ENCODE data around the gene ACAD10. TPM values are rescaled to one million over a fixed set of nuclear protein-coding genes. Genes with fewer than 3 reads are reported as not detected.
A peak's percentile ranks its signal among the peaks of the same experiment; 100 is the strongest.

The ACAD10 gene
- total and polyA plus RNA-seq, 2 experiments from 2014 or later = 24.2 to 32.5 TPM

GRCh38 chr12:111767362-111768158 lies 81.7 kb downstream of the ACAD10 start:
- H3K4me1 ChIP-seq (ENCODE audit: insufficient read depth) = peaks cover 23% of the 10 kb centered on the region
- peak; percentile 60 for DNase-seq (ENCODE audit: low spot score)
- no peak for TF ChIP-seq EZH2 (IDR thresholded peaks at IDR 0.05; ENCODE audit: borderline replicate concordance)
- H3K27ac ChIP-seq = peak overlapping the region; percentile 80
- peak overlapping the region; percentile 89 for H3K4me3 ChIP-seq
- H3K9me2 ChIP-seq (replicated peaks; ENCODE audit: insufficient read depth) = no peaks in the 10 kb centered on the region
- H3K4me2 ChIP-seq = peak overlapping the region; percentile 93
- H3K79me2 ChIP-seq = peaks cover 52% of the 10 kb centered on the region
- no peaks in the 10 kb centered on the region for H3K9me3 ChIP-seq (ENCODE audit: low read depth)
- no peaks in the 10 kb centered on the region for H3K27me3 ChIP-seq
- no peaks in the 10 kb centered on the region for H3K36me3 ChIP-seq (replicated peaks; ENCODE audit: insufficient read depth, low read depth)
- peak overlapping the region; percentile 73 for H2AFZ ChIP-seq
- H4K20me1 ChIP-seq (ENCODE audit: insufficient read depth, poor library complexity, severe bottlenecking) = peaks cover 16% of the 10 kb centered on the region
- 12% methylated on average over 18 of the region's 18 CpGs for WGBS (ENCODE audit: low lambda C conversion rate, missing lambda C conversion rate)

- H4K20me1 ChIP-seq (ENCODE audit: insufficient read depth, poor library complexity, severe bottlenecking) = peaks cover 16% of the 10 kb centered on the region
- DNase-seq (ENCODE audit: low spot score) = no peak
- peaks cover 60% of the 10 kb centered on the region for H3K79me2 ChIP-seq
- peak overlapping the region; percentile 89 for H3K4me3 ChIP-seq
- no peaks in the 10 kb centered on the region for H3K9me3 ChIP-seq (ENCODE audit: low read depth)
- H3K4me2 ChIP-seq = peak overlapping the region; percentile 93
- H3K9me2 ChIP-seq (replicated peaks; ENCODE audit: insufficient read depth) = no peaks in the 10 kb centered on the region
- H3K27ac ChIP-seq = peak overlapping the region; percentile 80
- no peaks in the 10 kb centered on the region for H3K36me3 ChIP-seq (replicated peaks; ENCODE audit: insufficient read depth, low read depth)
- H2AFZ ChIP-seq = no peak overlapping the region
- WGBS (ENCODE audit: low lambda C conversion rate, missing lambda C conversion rate) = 85% methylated on average over 9 of the region's 9 CpGs
- H3K4me1 ChIP-seq (ENCODE audit: insufficient read depth) = peaks cover 30% of the 10 kb centered on the region
- TF ChIP-seq CTCF (IDR thresholded peaks at IDR 0.05; ENCODE audit: poor library complexity) (no peak), EZH2 (IDR thresholded peaks at IDR 0.05; ENCODE audit: borderline replicate concordance) (no peak)
- H3K27me3 ChIP-seq = no peaks in the 10 kb centered on the region
Measured at GRCh38 chr12:111768159-111768895, 82.5 kb downstream of the ACAD10 start.

- DNase-seq (ENCODE audit: low spot score) = no peak
- no peak overlapping the region for H2AFZ ChIP-seq
- H3K9me2 ChIP-seq (replicated peaks; ENCODE audit: insufficient read depth) = no peaks in the 10 kb centered on the region
- no peak overlapping the region for H3K4me3 ChIP-seq
- H3K27ac ChIP-seq = no peak overlapping the region
- no peaks in the 10 kb centered on the region for H3K9me3 ChIP-seq (ENCODE audit: low read depth)
- peaks cover 16% of the 10 kb centered on the region for H4K20me1 ChIP-seq (ENCODE audit: insufficient read depth, poor library complexity, severe bottlenecking)
- H3K4me1 ChIP-seq (ENCODE audit: insufficient read depth) = peaks cover 43% of the 10 kb centered on the region
- H3K4me2 ChIP-seq = peak overlapping the region; percentile 93
- H3K36me3 ChIP-seq (replicated peaks; ENCODE audit: insufficient read depth, low read depth) = no peaks in the 10 kb centered on the region
- H3K79me2 ChIP-seq = peaks cover 63% of the 10 kb centered on the region
- WGBS (ENCODE audit: low lambda C conversion rate, missing lambda C conversion rate) = 71% methylated on average over 8 of the region's 8 CpGs
- H3K27me3 ChIP-seq = no peaks in the 10 kb centered on the region
- TF ChIP-seq CTCF (IDR thresholded peaks at IDR 0.05; ENCODE audit: poor library complexity) (no peak), EZH2 (IDR thresholded peaks at IDR 0.05; ENCODE audit: borderline replicate concordance) (no peak), EZH2phosphoT487 (IDR thresholded peaks at IDR 0.05; ENCODE audit: low read depth, severe bottlenecking, unreplicated experiment) (no peak)
Measured at GRCh38 chr12:111769599-111769998, 83.7 kb downstream of the ACAD10 start.

All from hepatocyte (in vitro differentiated cells).